SJCRH30 (cell line): ENCODE results near the gene ICOSLG. TPM values are rescaled to one million over a fixed set of nuclear protein-coding genes. Genes with fewer than 3 reads are reported as not detected.
"Not testable (repeated sequence)": the region's sequence is repeated elsewhere in the genome, so short reads cannot be mapped to it uniquely, and the experiment has no call there.

Source experiments
- DNase-seq, 2 experiments: peaks; one replicate each; pipeline ENCODE4 v3.0.0-alpha.2; 2015 to 2020
- H3K27ac ChIP-seq: fragments of 250-450 bp; sonication (Bioruptor Pico); 2 replicates; pipeline ENCODE4 v1.5.1; 2020; ENCODE audit warnings: mild to moderate bottlenecking, moderate library complexity
- H3K27me3 ChIP-seq: fragments of 250-450 bp; sonication (Bioruptor Pico); 2 replicates; pipeline ENCODE4 v1.5.1; 2020; ENCODE audit warnings: mild to moderate bottlenecking, moderate library complexity
- H3K36me3 ChIP-seq: fragments of 250-450 bp; sonication (Bioruptor Pico); 2 replicates; pipeline ENCODE4 v1.5.1; 2020; ENCODE audit warnings: mild to moderate bottlenecking, moderate library complexity
- H3K4me1 ChIP-seq: fragments of 250-450 bp; sonication (Bioruptor Pico); 2 replicates; pipeline ENCODE4 v1.5.1; 2020; ENCODE audit warnings: mild to moderate bottlenecking, moderate library complexity
- H3K4me3 ChIP-seq: fragments of 250-450 bp; sonication (Bioruptor Pico); 2 replicates; pipeline ENCODE4 v1.5.1; 2020; ENCODE audit warnings: mild to moderate bottlenecking, moderate library complexity
- H3K9me3 ChIP-seq: fragments of 250-450 bp; sonication (Bioruptor Pico); replicated peaks from 2 replicates; pipeline ENCODE4 v1.5.1; 2020; ENCODE audit warnings: mild to moderate bottlenecking, moderate library complexity
- total RNA-seq: library from RNA; depleted of rRNA; stranded (reverse); fragments of >200 nt; shearing (Covaris generic); gene quantifications from 2 replicates; pipeline ENCODE4 v1.2.3, GENCODE V29; 2014; rRNA removed

Gene ICOSLG, protein sequence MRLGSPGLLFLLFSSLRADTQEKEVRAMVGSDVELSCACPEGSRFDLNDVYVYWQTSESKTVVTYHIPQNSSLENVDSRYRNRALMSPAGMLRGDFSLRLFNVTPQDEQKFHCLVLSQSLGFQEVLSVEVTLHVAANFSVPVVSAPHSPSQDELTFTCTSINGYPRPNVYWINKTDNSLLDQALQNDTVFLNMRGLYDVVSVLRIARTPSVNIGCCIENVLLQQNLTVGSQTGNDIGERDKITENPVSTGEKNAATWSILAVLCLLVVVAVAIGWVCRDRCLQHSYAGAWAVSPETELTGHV
- 0.13 TPM in 1 of 2 replicates, not detected in the other for total RNA-seq

DNA sequence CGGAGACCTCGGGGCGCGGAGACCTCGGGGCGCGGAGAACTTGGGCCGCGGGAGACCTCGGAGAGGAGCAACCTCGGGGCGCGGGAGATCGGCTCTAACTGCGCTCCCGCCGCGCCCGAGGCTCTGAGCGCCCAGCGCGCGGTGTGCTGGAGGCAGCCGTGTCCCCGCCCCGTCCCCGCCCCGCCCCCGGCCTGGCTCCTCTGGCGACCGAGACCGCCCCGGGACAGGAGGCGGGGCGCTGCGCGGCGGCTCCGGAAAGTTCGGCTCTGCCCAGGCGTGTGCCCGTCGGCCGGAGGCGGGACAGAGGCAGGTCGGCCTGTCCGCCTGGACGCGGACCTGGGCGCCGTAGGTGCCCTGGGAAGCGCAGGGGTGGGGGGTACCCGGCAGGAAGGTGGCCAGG, at the start of gene ICOSLG:
Gene ICOSLG, minus strand, starts transcription at position 102 of the 400 bp plus-strand sequence. CDS start 126 bp downstream, outside the sequence.
- not testable (repeated sequence) for H3K36me3 ChIP-seq, H3K4me1 ChIP-seq, DNase-seq, H3K27ac ChIP-seq, H3K27me3 ChIP-seq, H3K9me3 ChIP-seq, H3K4me3 ChIP-seq

DNA sequence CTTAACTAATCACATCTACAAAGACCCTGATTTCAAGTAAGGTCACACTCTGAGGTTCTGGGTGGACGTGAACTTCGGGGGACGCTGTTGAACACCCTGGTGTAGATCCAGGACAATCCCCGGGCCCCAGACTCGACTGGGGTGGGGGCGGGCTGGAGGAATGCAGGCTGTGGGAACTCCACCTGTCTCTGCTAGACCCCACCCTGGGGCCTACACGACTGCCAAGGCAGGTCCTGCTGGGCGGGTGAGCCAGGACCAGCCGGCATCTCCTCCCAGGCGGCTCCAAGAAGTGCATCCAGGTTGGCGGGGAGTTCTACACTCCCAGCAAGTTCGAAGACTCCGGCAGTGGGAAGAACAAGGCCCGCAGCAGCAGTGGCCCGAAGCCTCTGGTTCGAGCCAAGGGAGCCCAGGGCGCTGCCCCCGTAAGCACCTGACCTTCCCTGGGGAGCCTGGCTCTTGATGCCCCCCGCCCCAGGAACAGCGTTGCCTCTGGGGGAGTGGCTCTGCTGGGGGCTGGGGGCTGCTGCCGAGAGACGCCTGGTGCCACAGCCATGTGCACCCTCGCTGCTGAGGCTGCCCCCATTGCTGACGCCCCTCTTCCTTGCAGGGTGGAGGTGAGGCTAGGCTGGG, 48.8 kb upstream of the ICOSLG start:
- no peak for DNase-seq
- no peak overlapping the region for H3K27ac ChIP-seq
- H3K4me1 ChIP-seq, result peaks cover 15% of the 10 kb centered on the region
- H3K27me3 ChIP-seq, result no peaks in the 10 kb centered on the region; the same call in 1 of the 2 replicates
- H3K4me3 ChIP-seq, result no peak overlapping the region
- no peaks in the 10 kb centered on the region for H3K9me3 ChIP-seq
- no peaks in the 10 kb centered on the region for H3K36me3 ChIP-seq

- H3K4me1 ChIP-seq, result peaks cover 18% of the 10 kb centered on the region
- no peak for DNase-seq
- no peaks in the 10 kb centered on the region for H3K9me3 ChIP-seq
- H3K4me3 ChIP-seq, result no peak overlapping the region
- no peaks in the 10 kb centered on the region for H3K36me3 ChIP-seq
- H3K27me3 ChIP-seq, result no peaks in the 10 kb centered on the region; the same call in 1 of the 2 replicates
- no peak overlapping the region for H3K27ac ChIP-seq
Measured at GRCh38 chr21:44288251-44289110, 47.7 kb upstream of the ICOSLG start.

- H3K36me3 ChIP-seq, result no peaks in the 10 kb centered on the region
- no peak overlapping the region for H3K4me3 ChIP-seq
- DNase-seq, result no peak
- H3K9me3 ChIP-seq, result no peaks in the 10 kb centered on the region
- no peaks in the 10 kb centered on the region; the same call in 1 of the 2 replicates for H3K27me3 ChIP-seq
- H3K27ac ChIP-seq, result no peak overlapping the region
- H3K4me1 ChIP-seq, result peaks cover 18% of the 10 kb centered on the region
Measured at GRCh38 chr21:44286716-44287632, 46.2 kb upstream of the ICOSLG start.

DNA sequence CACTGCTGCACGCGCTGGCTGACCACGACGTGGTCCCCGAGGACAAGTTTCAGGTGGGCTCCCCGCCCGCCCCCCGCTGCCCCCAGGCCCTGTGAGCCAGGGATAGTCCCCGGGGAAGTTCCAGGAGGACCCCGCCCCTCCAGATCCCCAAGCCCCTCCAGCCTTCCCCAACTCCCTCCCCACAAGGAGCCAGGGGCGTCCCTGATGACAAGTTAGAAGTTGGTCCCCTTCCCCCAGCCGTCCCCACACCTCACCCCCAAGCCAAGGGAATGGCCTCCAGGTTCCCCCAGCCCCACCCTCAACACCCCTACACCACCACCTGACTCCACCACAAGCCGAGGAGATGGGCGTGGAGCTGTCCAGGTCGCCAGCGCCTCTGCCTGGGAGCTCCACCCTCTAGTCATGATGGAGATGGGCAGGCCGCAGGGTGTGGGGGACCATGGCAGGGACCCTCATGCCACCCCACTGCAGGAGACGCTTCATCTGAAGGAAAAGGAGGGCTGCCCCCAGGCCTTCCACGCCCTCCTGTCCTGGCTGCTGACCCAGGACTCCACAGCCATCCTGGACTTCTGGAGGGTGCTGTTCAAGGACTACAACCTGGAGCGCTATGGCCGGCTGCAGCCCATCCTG, 45.5 kb upstream of the ICOSLG start:
- Histone ChIP-seq H3K4me1 (peaks cover 18% of the 10 kb centered on the region), H3K27ac (no peak overlapping the region), H3K36me3 (no peaks in the 10 kb centered on the region), H3K27me3 (no peaks in the 10 kb centered on the region; the same call in 1 of the 2 replicates), H3K9me3 (no peaks in the 10 kb centered on the region), H3K4me3 (no peak overlapping the region)
- DNase-seq, result no peak

DNA sequence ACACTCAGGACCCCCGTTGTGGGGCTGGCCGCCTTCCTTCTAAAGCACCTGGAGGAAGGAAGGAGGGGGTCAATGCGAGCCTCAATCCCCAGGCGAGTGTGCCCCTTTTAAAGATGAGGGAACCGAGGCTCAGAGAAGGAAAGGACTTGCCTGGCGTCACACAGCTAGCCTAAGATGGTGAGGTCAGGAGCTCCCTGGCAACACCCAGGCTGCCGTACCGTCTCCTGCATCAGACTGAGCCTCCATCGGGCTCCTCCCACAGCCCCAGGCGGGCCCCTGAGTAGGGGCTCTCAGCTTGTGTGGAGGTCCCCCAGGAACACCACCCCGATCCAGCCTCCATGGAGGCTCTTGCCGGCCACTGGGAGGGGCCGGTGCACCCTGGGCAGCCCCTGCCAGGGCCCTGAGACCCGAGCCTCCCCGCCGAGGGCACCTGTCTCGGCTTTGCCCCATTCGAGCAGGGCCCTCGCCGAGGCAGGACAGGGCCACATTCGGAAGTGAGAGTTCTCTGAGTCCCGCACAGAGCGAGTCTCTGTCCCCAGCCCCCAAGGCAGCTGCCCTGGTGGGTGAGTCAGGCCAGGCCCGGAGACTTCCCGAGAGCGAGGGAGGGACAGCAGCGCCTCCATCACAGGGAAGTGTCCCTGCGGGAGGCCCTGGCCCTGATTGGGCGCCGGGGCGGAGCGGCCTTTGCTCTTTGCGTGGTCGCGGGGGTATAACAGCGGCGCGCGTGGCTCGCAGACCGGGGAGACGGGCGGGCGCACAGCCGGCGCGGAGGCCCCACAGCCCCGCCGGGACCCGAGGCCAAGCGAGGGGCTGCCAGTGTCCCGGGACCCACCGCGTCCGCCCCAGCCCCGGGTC, 44.6 kb upstream of the ICOSLG start, which contains the start of gene AIRE:
Gene AIRE, plus strand, starts transcription at position 739 of the 855 bp plus-strand sequence. CDS start 131 bp downstream, outside the sequence.
- no peak within 1 kb of the TSS for H3K4me3 ChIP-seq

DNA sequence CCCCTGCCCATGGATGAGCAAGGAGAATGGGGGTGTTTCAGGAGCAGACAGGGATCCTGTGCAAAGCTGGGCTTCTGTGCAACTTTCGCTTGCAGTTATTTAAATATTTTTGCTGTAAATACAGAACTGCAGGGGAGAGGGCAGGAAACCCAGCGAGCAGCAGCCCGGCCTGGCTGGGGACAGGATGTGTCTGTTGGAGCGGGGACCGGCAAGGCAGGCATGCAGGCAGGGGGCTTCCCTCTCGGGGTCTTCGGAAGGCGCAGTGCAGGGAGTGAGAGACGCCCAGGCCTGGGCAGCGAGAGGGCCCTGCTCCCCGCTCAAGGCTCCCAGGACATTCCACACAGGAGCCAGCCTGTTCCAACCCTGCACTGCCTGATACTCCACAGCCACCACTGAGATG, 43.2 kb upstream of the ICOSLG start:
- DNase-seq, result no peak
- Histone ChIP-seq H3K9me3 (no peaks in the 10 kb centered on the region), H3K4me3 (no peak overlapping the region), H3K27ac (no peak overlapping the region), H3K4me1 (peaks cover 17% of the 10 kb centered on the region), H3K27me3 (0 out of 2 replicates have a peak, but pooled peaks cover 5% of the 10 kb centered on the region), H3K36me3 (no peaks in the 10 kb centered on the region)

More for the DNA sequence above, 44.6 kb upstream of the ICOSLG start, which contains the start of gene AIRE:
- Histone ChIP-seq H3K36me3 (no peaks in the 10 kb centered on the region), H3K4me1 (peaks cover 10% of the 10 kb centered on the region), H3K9me3 (no peaks in the 10 kb centered on the region), H3K27me3 (no peaks in the 10 kb centered on the region), H3K27ac (no peak within 1 kb of the TSS)
- no peak for DNase-seq

DNA sequence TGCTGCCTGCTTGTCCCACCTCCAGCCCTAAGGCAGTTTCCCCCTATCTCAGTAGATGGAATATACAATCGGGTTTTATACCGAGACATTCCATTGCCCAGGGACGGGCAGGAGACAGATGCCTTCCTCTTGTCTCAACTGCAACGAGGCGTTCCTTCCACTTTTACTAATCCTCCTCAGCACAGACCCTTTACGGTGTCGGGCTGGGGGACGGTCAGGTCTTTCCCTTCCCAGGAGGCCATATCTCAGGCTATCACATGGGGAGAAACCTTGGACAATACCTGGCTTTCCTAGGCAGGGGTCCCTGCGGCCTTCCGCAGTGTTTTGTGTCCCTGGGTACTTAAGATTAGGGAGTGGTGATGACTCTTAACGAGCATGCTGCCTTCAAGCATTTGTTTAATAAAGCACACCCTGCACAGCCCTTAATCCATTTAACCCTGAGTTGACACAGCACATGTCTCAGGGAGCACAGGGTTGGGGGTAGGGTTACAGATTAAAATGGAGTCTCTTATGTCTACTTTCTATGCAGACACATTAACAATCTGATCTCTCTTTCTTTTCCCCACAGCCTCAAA, 42.6 kb upstream of the ICOSLG start:
- not testable (repeated sequence) for H3K27me3 ChIP-seq, H3K36me3 ChIP-seq, DNase-seq, H3K27ac ChIP-seq, H3K4me3 ChIP-seq, H3K9me3 ChIP-seq
- H3K4me1 ChIP-seq, result peaks cover 18% of the 10 kb centered on the region

DNA sequence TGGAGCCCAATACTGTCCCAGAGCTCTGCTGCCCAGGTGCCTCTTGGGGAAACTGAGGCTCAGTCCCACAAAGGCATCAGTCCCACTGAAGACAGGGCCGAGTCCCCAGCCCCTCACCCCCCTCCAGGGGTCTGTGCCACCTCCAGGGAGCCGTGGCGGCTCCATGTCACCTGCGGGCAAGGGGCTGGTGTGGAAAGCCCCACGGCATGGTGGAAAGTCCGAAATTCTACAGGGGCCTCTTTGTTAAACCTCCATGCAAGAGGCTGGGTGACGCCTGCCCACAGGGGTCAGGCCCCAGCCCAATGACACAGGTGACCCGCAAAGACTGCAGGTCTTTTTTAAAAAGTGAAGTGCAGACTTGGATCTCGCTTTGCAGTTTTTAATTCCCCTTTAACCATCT, 41.6 kb upstream of the ICOSLG start:
- no peak overlapping the region for H3K4me3 ChIP-seq
- 0 out of 2 replicates have a peak, but pooled peaks cover 5% of the 10 kb centered on the region for H3K27me3 ChIP-seq
- H3K9me3 ChIP-seq, result no peaks in the 10 kb centered on the region
- no peaks in the 10 kb centered on the region for H3K36me3 ChIP-seq
- no peak for DNase-seq
- peaks cover 18% of the 10 kb centered on the region for H3K4me1 ChIP-seq
- no peak overlapping the region for H3K27ac ChIP-seq

- DNase-seq, result no peak
- Histone ChIP-seq H3K36me3 (no peaks in the 10 kb centered on the region), H3K9me3 (no peaks in the 10 kb centered on the region), H3K4me1 (peaks cover 18% of the 10 kb centered on the region), H3K27ac (no peak overlapping the region), H3K27me3 (0 out of 2 replicates have a peak, but pooled peaks cover 5% of the 10 kb centered on the region), H3K4me3 (no peak overlapping the region)
Measured at GRCh38 chr21:44281801-44282200, 41.1 kb upstream of the ICOSLG start.

GRCh38 chr21:44279354-44280260, 38.9 kb upstream of the ICOSLG start:
- no peaks in the 10 kb centered on the region for H3K9me3 ChIP-seq
- H3K36me3 ChIP-seq, result no peaks in the 10 kb centered on the region
- H3K4me1 ChIP-seq, result peaks cover 18% of the 10 kb centered on the region
- DNase-seq, result peak in 1 of 2 experiments; percentile 37
- no peak overlapping the region for H3K4me3 ChIP-seq
- no peak overlapping the region for H3K27ac ChIP-seq
- 0 out of 2 replicates have a peak, but pooled peaks cover 5% of the 10 kb centered on the region for H3K27me3 ChIP-seq

GRCh38 chr21:44275041-44275440, 34.3 kb upstream of the ICOSLG start:
- Histone ChIP-seq H3K4me3 (no peak overlapping the region), H3K4me1 (peaks cover 12% of the 10 kb centered on the region), H3K36me3 (no peaks in the 10 kb centered on the region), H3K27ac (no peak overlapping the region), H3K9me3 (no peaks in the 10 kb centered on the region), H3K27me3 (0 out of 2 replicates have a peak, but pooled peaks cover 3% of the 10 kb centered on the region)
- DNase-seq, result no peak
